AG09309 (cell line): Measurements from ENCODE around the gene DLGAP1.

ENCODE experiments used
- DNase-seq: peaks from one replicate; pipeline ENCODE4 v3.0.0-alpha.2; 2010; ENCODE audit warnings: low read depth
- H3K4me3 ChIP-seq: 2 replicates; pipeline ENCODE4 v1.5.1; 2011; ENCODE audit warnings: mild to moderate bottlenecking, low read depth, low read length, moderate library complexity; ENCODE audit not compliant: control insufficient read depth
- TF ChIP-seq, protein P1 (sequence below): IDR thresholded peaks from 2 replicates; pipeline ENCODE4 v1.5.1; 2011; ENCODE audit warnings: mild to moderate bottlenecking, low read depth, low read length, inconsistent platforms; ENCODE audit not compliant: insufficient read depth, control insufficient read depth; ENCODE audit errors: missing control alignments

The DLGAP1 gene

DNA sequence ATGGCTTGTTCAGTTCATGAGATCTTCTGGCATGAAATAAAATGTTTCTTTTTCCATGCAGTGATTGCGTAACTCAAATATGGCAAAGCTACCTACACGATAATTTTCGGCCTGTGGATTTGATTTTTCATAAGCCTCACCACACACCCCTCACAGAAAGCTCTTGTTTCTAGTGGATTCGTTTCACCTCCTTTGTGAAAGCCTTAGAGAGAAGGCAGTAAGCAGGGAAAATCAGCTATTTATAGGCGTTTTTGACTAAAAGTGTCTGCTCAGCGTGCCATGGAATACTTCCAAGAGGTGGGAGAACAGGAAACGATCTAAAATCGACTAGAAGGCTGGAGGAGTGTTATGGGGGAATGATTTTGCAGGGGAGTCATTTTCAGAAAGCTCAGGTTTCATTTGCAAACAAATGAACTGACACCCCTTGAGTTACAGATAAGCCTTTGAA lies 587.2 kb downstream of the DLGAP1 start:
- TF ChIP-seq, protein P1, sequence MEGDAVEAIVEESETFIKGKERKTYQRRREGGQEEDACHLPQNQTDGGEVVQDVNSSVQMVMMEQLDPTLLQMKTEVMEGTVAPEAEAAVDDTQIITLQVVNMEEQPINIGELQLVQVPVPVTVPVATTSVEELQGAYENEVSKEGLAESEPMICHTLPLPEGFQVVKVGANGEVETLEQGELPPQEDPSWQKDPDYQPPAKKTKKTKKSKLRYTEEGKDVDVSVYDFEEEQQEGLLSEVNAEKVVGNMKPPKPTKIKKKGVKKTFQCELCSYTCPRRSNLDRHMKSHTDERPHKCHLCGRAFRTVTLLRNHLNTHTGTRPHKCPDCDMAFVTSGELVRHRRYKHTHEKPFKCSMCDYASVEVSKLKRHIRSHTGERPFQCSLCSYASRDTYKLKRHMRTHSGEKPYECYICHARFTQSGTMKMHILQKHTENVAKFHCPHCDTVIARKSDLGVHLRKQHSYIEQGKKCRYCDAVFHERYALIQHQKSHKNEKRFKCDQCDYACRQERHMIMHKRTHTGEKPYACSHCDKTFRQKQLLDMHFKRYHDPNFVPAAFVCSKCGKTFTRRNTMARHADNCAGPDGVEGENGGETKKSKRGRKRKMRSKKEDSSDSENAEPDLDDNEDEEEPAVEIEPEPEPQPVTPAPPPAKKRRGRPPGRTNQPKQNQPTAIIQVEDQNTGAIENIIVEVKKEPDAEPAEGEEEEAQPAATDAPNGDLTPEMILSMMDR: no peak
- DNase-seq: no peak
- H3K4me3 ChIP-seq: no peak overlapping the region

DNA sequence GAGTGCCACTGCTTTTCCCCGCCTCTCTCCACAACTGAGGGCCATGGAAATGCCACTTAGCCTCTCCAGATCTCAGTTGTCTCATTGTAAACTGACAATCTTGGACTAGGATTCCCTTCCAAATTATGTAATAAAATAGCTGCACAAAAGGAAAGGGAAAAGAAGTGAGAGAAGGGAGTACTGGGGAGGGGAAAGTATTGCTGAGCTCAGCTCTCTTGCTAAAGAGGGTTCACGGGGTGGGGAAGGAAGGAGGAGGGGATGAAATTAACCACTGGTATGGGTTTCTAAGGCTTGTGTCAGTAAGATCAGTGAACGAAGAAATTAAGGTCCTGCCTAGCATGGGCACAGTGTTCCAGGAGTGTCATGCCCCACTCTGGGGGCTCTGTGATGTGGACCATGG lies 587.9 kb downstream of the DLGAP1 start:
- no peak overlapping the region for H3K4me3 ChIP-seq
- TF ChIP-seq, protein P1: no peak
- DNase-seq: no peak

DNA sequence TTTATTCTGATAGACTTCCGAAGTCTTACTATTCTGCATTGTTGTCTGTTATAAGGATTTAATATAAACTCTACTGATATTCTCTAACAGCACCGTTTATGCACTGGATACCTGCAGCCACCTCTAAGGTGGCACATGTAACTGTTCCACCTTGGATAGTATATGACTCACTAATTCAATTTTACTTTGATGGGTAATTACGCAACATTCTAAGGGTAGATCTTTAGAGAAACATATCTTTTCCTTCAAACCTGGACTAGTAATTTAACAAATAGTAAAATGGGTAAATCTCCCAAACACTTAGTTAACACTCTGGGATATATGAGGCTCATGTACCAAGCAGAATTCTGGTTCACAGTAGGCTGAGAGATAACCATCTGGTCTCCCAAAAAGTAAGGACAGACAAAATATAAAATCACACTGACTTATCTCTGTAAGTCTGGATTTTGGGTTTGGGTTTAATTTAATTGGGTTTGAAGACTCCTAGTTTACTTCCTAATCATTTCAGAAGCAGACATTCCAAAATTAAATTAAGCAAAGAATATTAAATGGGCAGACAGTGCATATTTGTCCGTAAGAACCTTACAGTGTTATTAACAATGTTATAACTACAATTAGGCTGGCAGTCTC lies 590.3 kb downstream of the DLGAP1 start:
- TF ChIP-seq, protein P1: no peak
- DNase-seq: no peak
- H3K4me3 ChIP-seq: no peak overlapping the region

DNA sequence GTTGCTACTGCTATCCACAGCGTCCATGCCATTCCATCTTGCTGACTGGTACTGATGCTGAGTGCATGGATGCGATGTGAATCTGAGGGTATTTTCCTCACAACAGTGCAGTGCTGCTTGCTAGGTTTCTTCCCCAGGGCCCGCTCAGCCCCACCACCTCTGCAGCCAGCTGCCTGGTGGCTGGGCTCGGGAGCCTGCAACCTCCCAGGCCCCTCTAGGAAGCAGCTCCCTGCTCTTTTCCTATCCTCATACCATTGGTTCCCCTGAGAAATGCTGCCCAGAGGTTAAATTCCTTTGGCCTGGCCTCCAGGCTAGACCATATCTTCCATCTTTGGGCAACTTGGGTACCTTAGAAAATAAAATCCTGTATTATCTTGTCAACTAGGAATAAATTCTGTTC lies 591.5 kb downstream of the DLGAP1 start:
- TF ChIP-seq, protein P1: no peak
- DNase-seq: no peak
- no peak overlapping the region for H3K4me3 ChIP-seq

DNA sequence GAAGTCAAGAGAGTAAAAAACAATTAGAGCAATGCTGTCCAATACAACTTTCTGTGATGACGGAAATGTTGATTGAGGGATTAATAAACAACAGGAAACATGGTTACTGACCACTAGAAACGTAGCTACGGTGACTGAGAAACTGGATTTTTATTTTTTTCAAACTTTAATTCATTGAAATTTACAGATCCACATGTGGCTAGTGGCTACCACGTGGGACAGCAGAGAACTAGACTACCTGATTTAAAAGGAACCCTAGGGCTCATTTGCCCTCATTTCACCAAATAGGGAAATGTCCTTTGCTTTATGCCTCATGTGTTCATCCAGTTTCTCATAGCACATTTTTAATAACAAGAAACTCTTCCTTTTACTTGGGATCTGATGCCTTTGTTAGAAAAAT lies 592.1 kb downstream of the DLGAP1 start:
- DNase-seq: no peak
- TF ChIP-seq, protein P1: no peak
- H3K4me3 ChIP-seq: no peak overlapping the region

DNA sequence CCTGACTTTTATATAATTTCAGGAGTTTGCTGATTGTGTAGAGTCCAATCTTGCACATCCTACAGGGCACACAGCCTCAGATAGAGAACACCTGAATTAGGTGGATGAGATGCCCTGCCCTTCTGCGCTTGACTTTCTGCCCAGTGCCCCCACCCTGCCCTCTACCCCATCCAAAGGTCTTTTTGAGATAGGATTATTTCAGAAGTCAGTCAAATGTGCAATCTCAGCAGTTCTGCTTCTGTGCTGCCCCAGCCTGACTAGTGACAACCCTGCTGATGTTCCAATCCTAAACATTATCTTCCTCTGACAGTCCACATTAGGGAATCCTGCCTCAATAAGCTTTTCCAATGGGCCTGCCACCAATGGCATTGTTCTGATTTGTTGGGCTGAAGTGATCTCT lies 593.6 kb downstream of the DLGAP1 start:
- TF ChIP-seq, protein P1: no peak
- no peak for DNase-seq
- H3K4me3 ChIP-seq: no peak overlapping the region
